Measurements from ENCODE around the gene RNFT2. TPM values are rescaled to one million over a fixed set of nuclear protein-coding genes. Genes with fewer than 3 reads are reported as not detected.

RNFT2 gene
- total RNA-seq, 1 experiment from 2014 or later = 27.7 TPM

GRCh38 chr12:116897476-116897875, 159.4 kb downstream of the RNFT2 start:
- DNase-seq (ENCODE audit: low spot score) = no peak
- ATAC-seq = no peak
- TF ChIP-seq ATF2 (CRISPR knock-in tag; IDR thresholded peaks at IDR 0.05; ENCODE audit: borderline replicate concordance, low read depth) = no peak
- no peak for TF ChIP-seq ZNF532 (CRISPR knock-in tag; IDR thresholded peaks at IDR 0.05; ENCODE audit: borderline replicate concordance)
- no peak for TF ChIP-seq MYBL2 (CRISPR knock-in tag; IDR thresholded peaks at IDR 0.05)
- TF ChIP-seq ZNF423 (CRISPR knock-in tag; IDR thresholded peaks at IDR 0.05) = no peak
- TF ChIP-seq TCF7 (CRISPR knock-in tag; IDR thresholded peaks at IDR 0.05; ENCODE audit: low read depth) = no peak
- no peak for TF ChIP-seq NR1H2 (CRISPR knock-in tag; IDR thresholded peaks at IDR 0.05)
- no peak for TF ChIP-seq ZNF671 (CRISPR knock-in tag; IDR thresholded peaks at IDR 0.05)
- no peak for TF ChIP-seq FOXK1 (CRISPR knock-in tag; IDR thresholded peaks at IDR 0.05)
- TF ChIP-seq, protein P1, sequence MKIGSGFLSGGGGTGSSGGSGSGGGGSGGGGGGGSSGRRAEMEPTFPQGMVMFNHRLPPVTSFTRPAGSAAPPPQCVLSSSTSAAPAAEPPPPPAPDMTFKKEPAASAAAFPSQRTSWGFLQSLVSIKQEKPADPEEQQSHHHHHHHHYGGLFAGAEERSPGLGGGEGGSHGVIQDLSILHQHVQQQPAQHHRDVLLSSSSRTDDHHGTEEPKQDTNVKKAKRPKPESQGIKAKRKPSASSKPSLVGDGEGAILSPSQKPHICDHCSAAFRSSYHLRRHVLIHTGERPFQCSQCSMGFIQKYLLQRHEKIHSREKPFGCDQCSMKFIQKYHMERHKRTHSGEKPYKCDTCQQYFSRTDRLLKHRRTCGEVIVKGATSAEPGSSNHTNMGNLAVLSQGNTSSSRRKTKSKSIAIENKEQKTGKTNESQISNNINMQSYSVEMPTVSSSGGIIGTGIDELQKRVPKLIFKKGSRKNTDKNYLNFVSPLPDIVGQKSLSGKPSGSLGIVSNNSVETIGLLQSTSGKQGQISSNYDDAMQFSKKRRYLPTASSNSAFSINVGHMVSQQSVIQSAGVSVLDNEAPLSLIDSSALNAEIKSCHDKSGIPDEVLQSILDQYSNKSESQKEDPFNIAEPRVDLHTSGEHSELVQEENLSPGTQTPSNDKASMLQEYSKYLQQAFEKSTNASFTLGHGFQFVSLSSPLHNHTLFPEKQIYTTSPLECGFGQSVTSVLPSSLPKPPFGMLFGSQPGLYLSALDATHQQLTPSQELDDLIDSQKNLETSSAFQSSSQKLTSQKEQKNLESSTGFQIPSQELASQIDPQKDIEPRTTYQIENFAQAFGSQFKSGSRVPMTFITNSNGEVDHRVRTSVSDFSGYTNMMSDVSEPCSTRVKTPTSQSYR (CRISPR knock-in tag; IDR thresholded peaks at IDR 0.05) = no peak
- Mint-ChIP-seq H3K27me3 (ENCODE audit: low read depth) (peaks cover 6% of the 10 kb centered on the region), H3K27ac (no peak overlapping the region), H3K36me3 (no peaks in the 10 kb centered on the region), H3K9me3 (peaks cover 4% of the 10 kb centered on the region; the same call in 1 of the 2 replicates), H3K4me1 (no peaks in the 10 kb centered on the region), H3K4me3 (no peak overlapping the region)
- ChIA-PET CTCF (interaction anchor here (0.9 to 2.7 kb wide), 3 partner anchors 15 to 194 kb away, joined by 3 to 18 read pairs (median 4); no protein-coding TSS in a partner anchor), POLR2A (no interaction called here)

- no peaks in the 10 kb centered on the region for H3K4me1 Mint-ChIP-seq
- no peaks in the 10 kb centered on the region for H3K36me3 Mint-ChIP-seq
- no peak for DNase-seq (ENCODE audit: low spot score)
- POLR2A ChIA-PET = no interaction called here
- CTCF ChIA-PET = interaction anchor here (2.7 kb wide), 1 partner anchor 35 kb away, joined by 18 read pairs; no protein-coding TSS in a partner anchor
- H3K27me3 Mint-ChIP-seq (ENCODE audit: low read depth) = peaks cover 6% of the 10 kb centered on the region
- peaks cover 4% of the 10 kb centered on the region; the same call in 1 of the 2 replicates for H3K9me3 Mint-ChIP-seq
- H3K27ac Mint-ChIP-seq = no peak overlapping the region
- 0 out of 2 replicates have a peak, but pooled peaks have one; percentile 39 for ATAC-seq
- no peak overlapping the region for H3K4me3 Mint-ChIP-seq
- TF ChIP-seq, protein P2, sequence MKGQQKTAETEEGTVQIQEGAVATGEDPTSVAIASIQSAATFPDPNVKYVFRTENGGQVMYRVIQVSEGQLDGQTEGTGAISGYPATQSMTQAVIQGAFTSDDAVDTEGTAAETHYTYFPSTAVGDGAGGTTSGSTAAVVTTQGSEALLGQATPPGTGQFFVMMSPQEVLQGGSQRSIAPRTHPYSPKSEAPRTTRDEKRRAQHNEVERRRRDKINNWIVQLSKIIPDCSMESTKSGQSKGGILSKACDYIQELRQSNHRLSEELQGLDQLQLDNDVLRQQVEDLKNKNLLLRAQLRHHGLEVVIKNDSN (CRISPR knock-in tag; IDR thresholded peaks at IDR 0.05) = 0 out of 2 replicates have a peak, but pooled peaks have one; percentile 23
- TF ChIP-seq, protein P3, sequence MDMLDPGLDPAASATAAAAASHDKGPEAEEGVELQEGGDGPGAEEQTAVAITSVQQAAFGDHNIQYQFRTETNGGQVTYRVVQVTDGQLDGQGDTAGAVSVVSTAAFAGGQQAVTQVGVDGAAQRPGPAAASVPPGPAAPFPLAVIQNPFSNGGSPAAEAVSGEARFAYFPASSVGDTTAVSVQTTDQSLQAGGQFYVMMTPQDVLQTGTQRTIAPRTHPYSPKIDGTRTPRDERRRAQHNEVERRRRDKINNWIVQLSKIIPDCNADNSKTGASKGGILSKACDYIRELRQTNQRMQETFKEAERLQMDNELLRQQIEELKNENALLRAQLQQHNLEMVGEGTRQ (CRISPR knock-in tag; IDR thresholded peaks at IDR 0.05) = peak; percentile 48
- TF ChIP-seq CBFB (CRISPR knock-in tag; IDR thresholded peaks at IDR 0.05; ENCODE audit: low read depth) (no peak), CREB1 (CRISPR knock-in tag; IDR thresholded peaks at IDR 0.05) (no peak), NR3C1 (CRISPR knock-in tag; conservative IDR thresholded peaks at IDR 0.05; ENCODE audit: low read depth) (no peak)
Observed at GRCh38 chr12:116898669-116899068, 160.6 kb downstream of the RNFT2 start.
